Limb (tissue), 2 donors: Measurements from ENCODE around the gene LYL1.

Source experiments
- DNase-seq, 2 donors: peaks; one replicate each; pipeline ENCODE4 v3.0.0-alpha.2; 2016; ENCODE audit errors: extremely low spot score in 2 of 2

LYL1 gene

GRCh38 chr19:13076320-13076719 is 26.3 kb downstream of the LYL1 start:
- DNase-seq: no peak

- DNase-seq: no peak
These were observed 28.3 kb downstream of the LYL1 start for GRCh38 chr19:13074378-13074777.

- DNase-seq: no peak
These were observed 29.4 kb downstream of the LYL1 start for GRCh38 chr19:13073263-13073662.

GRCh38 chr19:13072188-13072908 is 30.3 kb downstream of the LYL1 start:
- DNase-seq: peak in 1 of 2 donors; percentile 71

- DNase-seq: no peak
These were observed 31.0 kb downstream of the LYL1 start for GRCh38 chr19:13071444-13072187.

DNA sequence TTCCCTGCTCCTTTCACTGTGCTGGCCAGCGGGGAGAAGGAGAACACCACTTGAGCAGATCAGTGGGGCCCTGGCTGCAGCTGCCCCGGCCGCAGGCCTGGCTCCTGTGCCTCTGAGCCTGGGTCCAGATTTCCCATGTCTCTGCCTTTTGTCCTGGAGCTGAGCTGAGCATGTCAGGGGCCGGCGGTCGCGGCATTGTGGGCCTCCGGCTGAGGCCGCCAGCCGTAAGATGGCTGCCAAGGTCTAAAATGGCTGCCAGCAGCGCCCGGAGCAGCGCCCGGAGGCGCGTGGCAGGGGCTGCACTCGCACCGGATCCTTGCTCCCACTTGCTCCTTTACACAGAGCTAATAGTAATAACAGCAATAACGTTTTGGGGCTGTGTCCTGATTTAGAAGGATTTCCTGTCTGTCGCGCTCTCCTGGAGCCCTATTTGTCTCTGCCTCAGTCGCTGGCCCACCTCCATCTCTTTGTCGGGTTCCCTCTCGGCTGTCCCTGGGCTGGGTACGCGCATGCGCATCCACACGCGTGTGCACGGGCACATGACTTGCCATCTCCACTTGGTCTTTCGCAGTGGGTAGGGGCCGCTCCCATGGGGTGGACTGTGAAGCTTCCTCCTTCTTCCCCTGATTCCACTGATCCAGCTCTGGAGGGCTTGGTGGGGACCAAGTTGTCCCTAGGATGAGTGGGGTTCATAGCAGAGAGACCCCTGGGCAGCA is 32.1 kb downstream of the LYL1 start:
- no peak for DNase-seq

- no peak for DNase-seq
These were observed 33.0 kb downstream of the LYL1 start for GRCh38 chr19:13069415-13070359.

GRCh38 chr19:13068085-13068846 is 34.4 kb downstream of the LYL1 start:
- DNase-seq: no peak

DNA sequence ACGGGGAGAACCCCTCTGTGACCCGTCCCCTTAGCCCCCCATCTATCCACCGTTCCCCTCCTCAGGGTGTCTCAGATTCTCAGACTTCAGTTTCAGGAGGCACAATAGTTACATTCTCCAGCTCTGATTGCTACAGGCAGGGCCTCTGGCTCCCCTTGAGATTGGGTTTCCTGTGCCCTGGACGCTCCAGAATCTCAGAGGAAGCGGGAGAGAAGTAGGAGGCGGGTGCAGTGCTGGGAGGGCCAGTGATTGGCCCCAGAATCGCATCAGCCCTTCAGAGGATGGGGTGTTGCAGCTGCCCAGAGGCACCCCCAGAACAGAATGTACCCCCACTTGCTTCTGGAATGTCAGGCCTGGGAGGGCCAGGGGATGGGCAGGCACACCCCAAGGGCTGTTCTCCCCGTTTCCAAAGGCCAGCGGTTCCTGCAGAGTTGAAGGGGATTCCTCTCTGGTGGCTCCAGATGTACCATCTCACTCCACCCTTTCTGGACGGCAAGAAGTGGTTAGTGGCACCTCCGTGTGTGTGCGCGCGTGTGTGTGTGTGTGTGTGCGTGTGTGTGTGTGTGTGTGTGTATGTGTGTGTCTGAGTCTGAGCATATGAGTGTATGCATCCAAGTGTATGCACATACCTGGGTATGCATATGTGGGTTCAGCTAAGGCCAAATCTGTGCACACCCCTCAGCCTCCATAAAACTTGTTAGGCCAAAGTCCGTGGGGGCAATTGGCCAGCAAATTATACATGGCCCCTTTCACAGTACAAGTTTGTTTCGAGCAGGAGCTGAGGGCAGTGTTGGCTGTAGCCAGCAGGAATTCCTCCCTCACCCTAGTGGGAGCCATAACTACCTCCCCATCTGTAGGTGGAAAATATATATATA is 35.5 kb downstream of the LYL1 start:
- DNase-seq: no peak

DNA sequence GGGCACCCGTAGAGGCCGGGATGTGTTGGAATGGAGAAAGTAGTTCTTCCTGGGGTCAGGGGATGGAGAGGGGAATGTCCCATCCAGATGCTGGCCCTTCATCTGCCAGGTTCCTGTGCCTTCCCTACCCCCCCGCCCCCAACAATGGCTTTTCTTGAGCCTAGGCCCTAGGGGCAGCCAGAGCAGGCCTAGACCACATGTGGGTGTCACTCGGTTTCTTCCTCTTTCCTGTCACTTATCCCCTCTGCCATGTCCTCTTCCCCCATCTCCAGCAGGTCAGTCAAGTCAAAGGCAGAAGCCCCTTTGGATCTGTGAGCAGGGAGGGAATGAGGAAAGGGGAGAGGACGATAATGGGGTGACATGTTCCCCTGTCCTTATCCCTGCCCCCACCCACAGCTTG is 36.4 kb downstream of the LYL1 start:
- DNase-seq: no peak

GRCh38 chr19:13064092-13064489 is 38.6 kb downstream of the LYL1 start:
- no peak for DNase-seq

GRCh38 chr19:13063461-13064091 is 39.1 kb downstream of the LYL1 start:
- DNase-seq: no peak

- DNase-seq: no peak
These were observed 40.3 kb downstream of the LYL1 start for GRCh38 chr19:13062317-13062716.

- DNase-seq: peak; percentile 84 to 91
These were observed 41.4 kb downstream of the LYL1 start for GRCh38 chr19:13060964-13061927.

- DNase-seq: no peak
These were observed 42.3 kb downstream of the LYL1 start for GRCh38 chr19:13060233-13060963.

- peak in 1 of 2 donors; percentile 46 for DNase-seq
These were observed 43.6 kb downstream of the LYL1 start for GRCh38 chr19:13058951-13059660.
